NCI-H748 treated with DMSO at 0.1 percent for 48 hours (cell line): ENCODE measurements around the gene ZBTB26.
"Not testable (repeated sequence)": the region's sequence is repeated elsewhere in the genome, so short reads cannot be mapped to it uniquely, and the experiment has no call there.

ENCODE experiments used
- DNase-seq: peaks from one replicate; lab custom pipeline; 2025; lab: John Stamatoyannopoulos, UW

ZBTB26 gene

DNA sequence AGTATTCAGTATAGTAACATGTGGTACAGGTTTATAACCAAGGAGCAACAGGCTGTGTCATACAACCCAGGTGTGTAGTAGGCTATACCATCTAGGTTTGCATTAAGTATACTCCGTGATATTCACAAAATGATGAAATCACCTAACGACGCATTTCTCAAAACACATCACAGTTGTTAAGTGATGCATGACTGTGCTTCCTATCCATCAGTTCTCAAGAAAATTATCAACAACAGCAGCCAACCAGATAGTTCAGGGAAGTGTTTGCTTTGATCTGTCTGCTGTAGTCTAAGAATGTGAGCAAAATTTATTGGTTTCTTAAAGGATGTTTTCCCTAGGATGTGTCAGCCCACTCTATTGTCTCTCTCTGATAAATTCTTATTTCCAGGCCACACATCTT, 7.4 kb downstream of the ZBTB26 start:
- DNase-seq: no peak

DNA sequence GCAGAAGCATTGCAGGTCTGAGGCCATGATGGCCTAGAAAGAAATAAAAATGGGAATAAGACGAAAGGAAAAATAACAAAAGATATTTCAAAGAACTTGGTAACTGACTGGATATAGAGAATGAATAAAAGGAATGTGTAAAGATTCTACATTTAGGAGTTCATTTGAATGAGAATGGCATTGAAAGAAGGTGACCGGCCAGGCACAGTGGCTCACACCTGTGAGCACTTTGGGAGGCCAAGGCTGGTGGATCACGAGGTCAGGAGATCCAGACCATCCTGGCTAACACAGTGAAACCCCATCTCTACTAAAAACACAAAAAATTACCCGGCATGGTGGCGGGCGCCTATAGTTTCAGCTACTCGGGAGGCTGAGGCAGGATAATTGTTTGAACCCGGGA, 8.6 kb downstream of the ZBTB26 start:
- DNase-seq: no peak

DNA sequence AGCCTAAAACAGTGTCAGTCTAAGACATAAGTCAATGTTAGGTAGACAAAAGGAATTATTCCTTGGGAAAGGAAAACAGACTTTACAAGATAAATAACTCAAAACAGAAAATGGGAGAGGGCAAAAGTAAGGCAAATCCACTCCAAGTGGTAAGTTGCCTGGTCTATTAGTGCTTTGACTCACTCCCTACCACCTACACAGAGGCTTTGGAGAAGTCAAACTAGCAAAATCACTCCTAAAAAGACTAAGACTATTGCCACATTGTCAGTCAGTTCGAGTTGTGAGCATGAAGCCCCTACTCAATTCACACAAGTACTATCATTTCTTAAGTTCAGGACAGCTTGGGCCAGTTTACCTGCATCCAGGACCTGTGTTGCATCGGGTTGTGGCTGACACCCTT, 13.0 kb downstream of the ZBTB26 start:
- no peak for DNase-seq

DNA sequence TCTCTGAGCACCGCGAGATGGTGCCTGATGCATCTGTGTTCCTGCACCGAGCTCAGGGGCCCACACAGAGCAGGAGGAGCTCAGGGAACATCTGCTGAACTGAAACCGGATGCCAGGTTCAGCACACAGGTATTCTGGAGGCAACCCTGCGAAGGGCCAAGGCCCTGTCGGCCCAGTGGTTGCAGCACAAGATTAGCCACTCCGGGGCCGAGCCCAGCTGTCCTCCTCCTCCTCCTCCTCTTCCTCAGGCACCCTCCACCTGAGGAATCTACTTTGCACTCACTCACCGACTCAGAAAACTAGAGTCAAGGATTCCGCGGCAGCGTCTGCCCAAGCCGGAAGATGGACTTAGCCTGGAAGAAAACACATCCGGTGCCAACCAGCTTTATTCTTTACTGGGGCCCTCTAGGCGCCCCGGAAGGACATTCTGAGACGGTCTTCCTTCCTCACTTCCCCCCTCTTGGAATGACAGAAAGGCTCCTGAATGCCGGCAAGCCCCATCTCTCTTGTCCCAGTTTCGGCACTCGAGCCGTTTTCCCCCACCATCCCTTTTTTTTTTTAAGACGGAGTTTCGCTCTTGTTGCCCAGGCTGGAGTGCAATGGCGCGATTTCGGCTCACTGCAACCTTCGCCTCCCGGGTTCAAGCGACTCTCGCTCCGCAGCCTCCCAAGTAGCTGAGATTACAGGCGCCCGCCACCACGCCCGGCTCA, 18.2 kb downstream of the ZBTB26 start, which contains the start of gene ZBTB6:
Gene ZBTB6, minus strand, starts transcription at position 360 of the 710 bp plus-strand sequence. CDS start 1,251 bp downstream, outside the sequence.
- DNase-seq: peak; percentile 66

- DNase-seq: no peak
Observed at GRCh38 chr9:122912671-122912963, 18.7 kb downstream of the ZBTB26 start.

- not testable (repeated sequence) for DNase-seq
Observed at GRCh38 chr9:122906122-122906521, 25.2 kb downstream of the ZBTB26 start.

DNA sequence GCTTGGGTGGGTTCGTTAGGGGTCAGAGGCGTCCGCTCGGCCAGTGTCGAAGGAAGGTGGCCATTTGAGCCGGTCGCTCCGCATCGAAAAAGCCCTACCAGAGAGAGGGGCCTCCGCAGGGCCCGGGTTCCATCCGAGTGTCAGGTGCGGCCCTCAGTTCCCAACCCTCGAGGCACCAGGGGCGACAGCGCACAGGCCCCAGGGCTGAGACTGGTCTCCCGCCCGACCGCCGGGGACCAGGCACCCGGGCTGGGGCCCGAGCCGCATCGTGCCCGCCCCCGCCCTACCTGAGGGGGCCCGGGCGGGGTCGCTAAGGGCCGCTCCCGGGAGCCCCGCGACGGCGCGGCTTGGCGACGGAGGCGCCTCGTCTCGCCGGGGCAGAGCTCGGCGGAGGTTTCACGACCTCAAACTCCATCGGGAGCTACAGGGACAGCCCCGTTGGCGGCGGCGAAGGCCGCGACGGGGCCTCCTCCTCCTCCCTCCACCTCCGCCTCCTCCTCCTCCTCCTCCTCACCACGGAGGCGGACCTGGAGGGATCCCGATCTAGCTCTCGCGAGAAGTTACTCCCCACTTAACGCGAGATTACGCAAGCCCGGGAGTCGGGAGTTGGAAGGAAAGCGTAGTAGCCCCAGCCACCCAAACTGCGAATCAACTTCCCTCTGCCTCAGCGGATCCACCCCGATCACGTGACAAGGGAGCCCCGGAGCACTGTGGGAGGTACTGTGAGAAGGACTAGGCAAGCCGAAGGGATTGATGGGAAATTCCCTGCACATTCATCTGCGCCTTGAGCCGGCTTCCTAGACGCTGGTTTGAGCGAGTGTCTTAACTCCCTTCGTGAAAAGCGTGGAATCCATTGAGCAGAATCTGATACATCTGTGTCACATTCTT, 26.2 kb downstream of the ZBTB26 start, which contains the start of gene RC3H2:
Gene RC3H2, minus strand, starts transcription at position 537 of the 888 bp plus-strand sequence. CDS start 7,850 bp downstream, outside the sequence.
- DNase-seq: peak; percentile 98

DNA sequence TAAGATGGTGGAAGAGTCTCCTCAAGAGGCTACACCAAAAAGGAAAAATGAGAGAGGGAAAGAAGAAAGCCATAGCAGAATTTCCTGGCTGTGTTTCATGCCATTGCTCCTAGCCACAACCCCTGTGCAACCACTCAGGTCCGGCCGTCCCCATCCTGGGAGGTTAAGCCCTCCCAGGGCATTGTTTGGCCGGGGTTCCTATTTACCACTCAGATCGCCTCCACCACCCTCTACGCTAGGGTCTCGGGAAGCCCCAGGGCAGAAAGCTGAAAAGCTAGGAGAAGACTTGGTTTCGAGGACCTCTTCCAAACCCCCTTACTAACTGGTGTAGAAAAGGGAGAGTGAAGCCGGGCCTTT, 26.9 kb downstream of the ZBTB26 start:
- DNase-seq: peak; percentile 35

DNA sequence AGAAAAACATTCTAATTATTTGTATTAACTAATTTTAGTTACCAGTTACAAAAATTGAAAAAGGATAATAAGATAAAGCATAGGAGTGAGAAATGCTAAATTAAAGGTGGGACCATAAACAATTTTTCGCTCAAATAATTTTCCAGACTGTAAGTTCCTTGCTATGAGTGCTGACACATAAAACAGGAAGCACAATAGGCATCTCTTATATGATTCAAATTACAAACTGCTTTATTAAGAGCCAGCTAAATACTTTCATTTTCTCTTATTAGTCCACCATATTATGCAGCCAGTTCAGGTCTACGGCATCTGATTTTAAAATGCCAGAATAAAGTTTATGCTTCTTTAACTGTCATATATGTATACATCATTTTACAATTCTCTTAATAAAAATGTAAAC, 30.5 kb downstream of the ZBTB26 start:
- no peak for DNase-seq

- DNase-seq: no peak
Observed at GRCh38 chr9:122897969-122898368, 33.3 kb downstream of the ZBTB26 start.

DNA sequence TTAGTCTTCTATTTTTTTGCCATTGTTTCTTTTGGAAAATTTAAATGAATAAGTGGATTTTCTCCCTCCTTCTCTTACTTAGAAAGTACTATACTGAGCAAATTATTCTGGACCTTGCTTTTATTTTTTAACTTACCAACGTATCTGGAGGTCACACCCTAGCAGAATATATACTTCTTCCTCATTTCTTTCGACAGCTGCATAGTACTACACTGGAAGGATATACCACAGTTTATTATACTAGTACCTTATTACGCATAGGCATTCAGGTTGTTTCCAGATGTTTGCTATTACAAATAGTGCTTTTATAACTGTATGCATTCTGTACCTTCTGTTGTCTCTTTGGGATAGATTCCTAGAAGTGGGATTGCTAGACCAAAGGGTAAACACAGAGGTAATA, 42.8 kb downstream of the ZBTB26 start:
- no peak for DNase-seq

DNA sequence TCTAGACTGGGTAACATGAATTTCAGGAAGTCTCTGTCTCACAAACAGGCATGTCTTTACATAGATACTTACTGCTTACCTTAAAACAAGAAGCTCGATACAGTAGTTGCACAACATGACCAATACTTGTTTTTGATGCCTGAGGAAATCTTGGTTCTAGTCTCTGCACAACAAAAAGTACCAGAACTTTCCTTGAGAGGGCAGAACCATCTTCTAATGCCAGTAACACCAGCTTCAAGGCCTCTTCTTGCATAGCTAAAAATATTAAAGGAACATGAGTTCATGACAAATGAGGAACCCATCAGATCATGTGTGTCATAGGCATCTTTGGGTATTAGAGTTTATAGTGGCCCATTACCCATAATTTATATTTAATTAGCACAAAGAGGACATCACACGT, 48.2 kb downstream of the ZBTB26 start:
- no peak for DNase-seq

GRCh38 chr9:122879443-122879842, 51.9 kb downstream of the ZBTB26 start:
- no peak for DNase-seq

DNA sequence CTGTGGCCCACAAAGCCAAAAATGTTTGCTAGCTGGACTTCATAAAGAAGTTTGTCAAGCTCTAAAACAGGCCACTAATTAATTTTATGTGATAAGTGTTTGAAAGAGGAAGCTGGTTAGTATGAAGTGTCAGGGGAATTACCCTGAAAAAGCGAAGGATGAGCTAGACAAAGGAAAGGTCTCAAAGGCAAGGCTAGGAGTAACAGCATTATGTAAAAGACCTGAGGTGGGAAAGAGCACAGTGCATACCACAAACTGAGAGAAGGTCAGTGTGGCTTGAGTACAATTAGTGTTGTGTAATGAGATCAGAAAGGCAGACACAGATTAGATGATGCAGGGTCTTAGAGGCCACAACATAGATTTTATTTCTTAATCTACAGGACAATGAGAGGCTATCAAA, 55.8 kb downstream of the ZBTB26 start:
- DNase-seq: no peak

DNA sequence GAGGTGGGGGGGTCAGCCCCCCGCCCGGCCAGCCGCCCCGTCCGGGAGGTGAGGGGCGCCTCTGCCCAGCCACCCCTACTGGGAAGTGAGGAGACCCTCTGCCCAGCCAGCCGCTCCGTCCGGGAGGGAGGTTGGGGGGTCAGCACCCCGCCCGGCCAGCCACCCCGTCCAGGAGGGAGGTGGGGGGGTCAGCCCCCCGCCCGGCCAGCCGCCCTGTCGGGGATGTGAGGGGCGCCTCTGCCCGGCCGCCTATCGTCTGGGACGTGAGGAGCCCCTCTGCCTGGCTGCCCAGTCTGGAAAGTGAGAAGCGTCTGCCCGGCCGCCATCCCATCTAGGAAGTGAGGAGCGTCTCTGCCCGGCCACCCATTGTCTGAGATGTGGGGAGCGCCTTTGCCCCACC, 64.0 kb downstream of the ZBTB26 start:
- not testable (repeated sequence) for DNase-seq

GRCh38 chr9:122866079-122866478, 65.2 kb downstream of the ZBTB26 start:
- no peak for DNase-seq
